Natural killer cell (primary cell): ENCODE results near the gene RANBP17. TPM values are rescaled to one million over a fixed set of nuclear protein-coding genes. Genes with fewer than 3 reads are reported as not detected.

ENCODE experiments used
- ATAC-seq, 3 donors: fragments of 150-1000 bp in 2 of 3; fragments of 200-7000 bp in 1 of 3; cut with Tn5 transposase; 1 replicate in 1 of 3; 2 replicates in 2 of 3; pipeline ENCODE4 v1.10.0; 2021; ENCODE audit warnings: mild to moderate bottlenecking in 2 of 3, moderate library complexity in 2 of 3
- DNase-seq, 2 donors: peaks; one replicate each; pipeline versions ENCODE4 v3.0.0 to v3.0.0-alpha.2; 2013 to 2021; ENCODE audit warnings: mixed read lengths in 1 of 2
- H3K27ac ChIP-seq: one replicate; pipeline ENCODE4 v1.5.1; 2013; ENCODE audit warnings: mild to moderate bottlenecking, low read length
- H3K27me3 ChIP-seq: one replicate; pipeline ENCODE4 v1.6.1; 2013; ENCODE audit warnings: low read length; ENCODE audit not compliant: control insufficient read depth, insufficient read depth
- H3K36me3 ChIP-seq: one replicate; pipeline ENCODE4 v1.6.1; 2013; ENCODE audit warnings: low read length; ENCODE audit not compliant: control insufficient read depth, insufficient read depth
- H3K4me1 ChIP-seq: one replicate; pipeline ENCODE4 v1.6.1; 2013; ENCODE audit warnings: low read length; ENCODE audit not compliant: control insufficient read depth, insufficient read depth
- H3K4me3 ChIP-seq: one replicate; pipeline ENCODE4 v1.5.1; 2013; ENCODE audit warnings: low read length
- H3K9me3 ChIP-seq: one replicate; pipeline ENCODE4 v1.6.1; 2013; ENCODE audit warnings: low read length; ENCODE audit not compliant: control insufficient read depth, insufficient read depth
- H3K27ac Mint-ChIP-seq, 2 donors: one replicate each; pipeline ENCODE4 v1.8.0; 2022; ENCODE audit warnings: mild to moderate bottlenecking in 2 of 2, mixed read lengths in 2 of 2, moderate library complexity in 1 of 2
- H3K27me3 Mint-ChIP-seq, 2 donors: one replicate each; pipeline ENCODE4 v1.8.0; 2022; ENCODE audit warnings: low read depth in 2 of 2, mixed read lengths in 2 of 2
- H3K36me3 Mint-ChIP-seq: one replicate; pipeline ENCODE4 v1.8.0; 2022; ENCODE audit warnings: mixed read lengths
- H3K4me1 Mint-ChIP-seq, 2 donors: one replicate each; pipeline ENCODE4 v1.8.0; 2022; ENCODE audit warnings: mixed read lengths in 2 of 2
- H3K4me3 Mint-ChIP-seq: one replicate; pipeline ENCODE4 v1.8.0; 2022; ENCODE audit warnings: mild to moderate bottlenecking, moderate library complexity, mixed read lengths
- H3K9me3 Mint-ChIP-seq, 2 donors: one replicate each; pipeline ENCODE4 v1.8.0; 2022; ENCODE audit warnings: mixed read lengths in 2 of 2
- CTCF ChIP-seq: fragments of 200-600 bp; IDR thresholded peaks from one replicate; pipeline ENCODE4 v1.8.0; 2022; ENCODE audit warnings: antibody characterized with exemption
- WGBS: methylation state at CpG from one replicate; pipeline ENCODE4 v1.1.7; 2013; ENCODE audit warnings: missing lambda C conversion rate; ENCODE audit not compliant: insufficient coverage; 5-methylcytosine and 5-hydroxymethylcytosine counted together
- intact Hi-C: fragments of 100-400 bp; cut with micrococcal nuclease; formaldehyde crosslinking; loops from one replicate; pipeline ENCODE4 v1.14.2; 2022
- total RNA-seq, 4 donors: library from RNA; stranded (reverse); fragments of 120-200 nt in 1 of 4; gene quantifications; one replicate each; pipeline versions ENCODE4 v1.2.3 to v1.2.4, GENCODE V29; 2013 to 2022

Gene RANBP17
- total RNA-seq, 3 donors from 2014 or later (not counting 1 experiment from before 2014, with no cell fraction given) = 11.2 to 15.0 (median 12.6) TPM

GRCh38 chr5:171093598-171093997 lies 231.8 kb downstream of the RANBP17 start:
- no peak overlapping the region for H3K27ac Mint-ChIP-seq
- ATAC-seq (no peak), DNase-seq (no peak)
- no peak for TF ChIP-seq CTCF
- H3K36me3 ChIP-seq = no peaks in the 10 kb centered on the region
- H3K27me3 ChIP-seq = no peaks in the 10 kb centered on the region
- no peaks in the 10 kb centered on the region for H3K9me3 ChIP-seq
- no peak overlapping the region for H3K4me3 Mint-ChIP-seq
- intact Hi-C loops = no loop called here
- peaks cover 0 to 5% of the 10 kb centered on the region in 2 donors for H3K9me3 Mint-ChIP-seq
- H3K4me1 ChIP-seq = no peaks in the 10 kb centered on the region
- H3K4me1 Mint-ChIP-seq = no peaks in the 10 kb centered on the region
- no peak overlapping the region for H3K27ac ChIP-seq
- H3K4me3 ChIP-seq = no peak overlapping the region
- no peaks in the 10 kb centered on the region for H3K27me3 Mint-ChIP-seq
- H3K36me3 Mint-ChIP-seq = no peaks in the 10 kb centered on the region

- H3K4me1 ChIP-seq = no peaks in the 10 kb centered on the region
- intact Hi-C loops = no loop called here
- Mint-ChIP-seq H3K4me1 (no peaks in the 10 kb centered on the region), H3K27ac (no peak overlapping the region), H3K4me3 (no peak overlapping the region), H3K27me3 (no peaks in the 10 kb centered on the region), H3K9me3 (peaks cover 0 to 3% of the 10 kb centered on the region in 2 donors), H3K36me3 (no peaks in the 10 kb centered on the region)
- no peaks in the 10 kb centered on the region for H3K9me3 ChIP-seq
- no peak overlapping the region for H3K4me3 ChIP-seq
- 67% methylated on average over 2 of the region's 3 CpGs for WGBS
- DNase-seq (no peak), ATAC-seq (no peak)
- TF ChIP-seq CTCF = no peak
- no peaks in the 10 kb centered on the region for H3K27me3 ChIP-seq
- H3K27ac ChIP-seq = no peak overlapping the region
- H3K36me3 ChIP-seq = no peaks in the 10 kb centered on the region
Observed at GRCh38 chr5:171094356-171094755, 232.5 kb downstream of the RANBP17 start.

GRCh38 chr5:171102877-171103610 lies 241.2 kb downstream of the RANBP17 start:
- TF ChIP-seq CTCF = no peak
- intact Hi-C loops = no loop called here
- no peaks in the 10 kb centered on the region for H3K4me1 Mint-ChIP-seq
- DNase-seq (no peak), ATAC-seq (no peak)
- H3K36me3 ChIP-seq = no peaks in the 10 kb centered on the region
- no peak overlapping the region for H3K4me3 Mint-ChIP-seq
- WGBS = 86% methylated on average over 11 of the region's 11 CpGs
- no peaks in the 10 kb centered on the region for H3K36me3 Mint-ChIP-seq
- H3K4me3 ChIP-seq = no peak overlapping the region
- H3K27ac Mint-ChIP-seq = no peak overlapping the region
- no peak overlapping the region for H3K27ac ChIP-seq
- H3K27me3 Mint-ChIP-seq = peaks cover 0 to 6% of the 10 kb centered on the region in 2 donors
- H3K4me1 ChIP-seq = no peaks in the 10 kb centered on the region
- peaks cover 2 to 5% of the 10 kb centered on the region in 2 donors for H3K9me3 Mint-ChIP-seq
- no peaks in the 10 kb centered on the region for H3K9me3 ChIP-seq
- H3K27me3 ChIP-seq = no peaks in the 10 kb centered on the region

GRCh38 chr5:171107669-171108068 lies 245.9 kb downstream of the RANBP17 start:
- 86% methylated on average over 3 of the region's 4 CpGs for WGBS
- Mint-ChIP-seq H3K9me3 (no peaks in the 10 kb centered on the region), H3K4me1 (no peaks in the 10 kb centered on the region), H3K36me3 (no peaks in the 10 kb centered on the region), H3K4me3 (no peak overlapping the region), H3K27me3 (no peaks in the 10 kb centered on the region), H3K27ac (no peak overlapping the region)
- no peak for DNase-seq
- Histone ChIP-seq H3K36me3 (no peaks in the 10 kb centered on the region), H3K27ac (no peak overlapping the region), H3K4me3 (no peak overlapping the region), H3K4me1 (no peaks in the 10 kb centered on the region), H3K27me3 (no peaks in the 10 kb centered on the region), H3K9me3 (no peaks in the 10 kb centered on the region)
- no peak for TF ChIP-seq CTCF
- intact Hi-C loops = no loop called here
- ATAC-seq = no peak
